Gastroesophageal sphincter (tissue), 3 donors: ENCODE results near the gene ZBTB18.

ENCODE experiments used
- CTCF ChIP-seq, 4 experiments: fragments of 200-600 bp in 2 of 4; fragments of 450-650 bp in 2 of 4; sonication (generic) in 1 of 4; IDR thresholded peaks; one replicate each; pipeline ENCODE4 v1.5.1; 2017 to 2019; ENCODE audit warnings: antibody characterized with exemption in 4 of 4, mild to moderate bottlenecking in 2 of 4, moderate library complexity in 2 of 4
- POLR2A ChIP-seq, 2 donors: fragments of 450-650 bp; IDR thresholded peaks; one replicate each; pipeline ENCODE4 v1.6.1; 2017; ENCODE audit warnings: antibody characterized with exemption in 2 of 2, mild to moderate bottlenecking in 2 of 2, moderate library complexity in 1 of 2

- TF ChIP-seq CTCF (IDR thresholded peaks at IDR 0.05) = no peak
- TF ChIP-seq POLR2A (IDR thresholded peaks at IDR 0.05) = no peak
Measured at GRCh38 chr1:244076740-244077139, 25.7 kb downstream of the ZBTB18 start.
